ENCODE results near the gene ETFDH.
"Not testable (repeated sequence)": the region's sequence is repeated elsewhere in the genome, so short reads cannot be mapped to it uniquely, and the experiment has no call there.

Gene ETFDH

DNA sequence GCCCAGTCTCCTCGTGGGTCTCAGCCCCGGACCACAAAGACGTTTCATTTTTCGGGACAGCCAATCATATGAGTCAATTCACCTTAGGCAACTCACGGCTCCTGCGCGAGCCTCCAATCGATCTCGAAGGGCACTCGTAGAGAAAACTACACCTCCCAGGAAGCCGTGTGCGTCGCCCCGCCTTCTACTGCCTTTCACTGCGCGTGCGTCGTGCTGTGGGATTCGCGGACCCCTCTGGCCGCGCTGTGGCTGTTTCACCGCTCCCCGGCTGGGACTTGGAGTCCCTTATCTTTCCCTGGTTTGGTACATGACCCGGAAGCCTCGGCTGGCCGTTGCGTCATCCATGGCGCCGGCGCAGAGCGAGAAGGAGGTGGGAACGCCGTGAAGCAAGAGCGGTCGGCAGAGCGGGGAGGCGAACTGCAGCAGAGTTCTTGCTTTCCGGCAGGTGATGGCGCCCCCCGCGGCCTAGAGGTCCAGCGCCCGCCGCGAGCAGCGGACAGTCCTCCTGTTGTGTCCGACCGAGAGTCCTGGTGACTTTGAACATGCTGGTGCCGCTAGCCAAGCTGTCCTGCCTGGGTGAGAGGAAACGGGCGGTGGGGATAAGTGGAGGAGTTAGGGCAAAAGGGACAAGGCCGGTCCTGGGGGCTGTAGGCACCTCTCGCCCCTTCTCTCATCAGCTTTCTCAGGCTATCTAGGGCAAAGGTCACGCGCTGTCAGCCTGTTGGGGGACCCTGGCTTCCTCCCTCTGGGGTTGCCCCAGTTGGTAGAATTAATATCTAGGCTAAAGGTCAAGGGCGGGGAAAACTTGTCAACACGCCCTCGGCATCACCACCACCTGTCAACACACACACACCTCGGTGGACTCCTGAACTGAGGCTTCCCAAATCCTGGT, at the start of gene ETFDH:
TSS of gene ETFDH (plus strand) at position 382 of the 892 bp plus-strand sequence. CDS start at position 543, 161 bp downstream.
- in situ Hi-C loops (cut with MboI; ENCODE audit: low sequenced_read_pairs), result no loop called here

GRCh38 chr4:158624889-158625478, 47.1 kb upstream of the ETFDH start:
- in situ Hi-C loops (cut with MboI; ENCODE audit: low sequenced_read_pairs), result loop anchor here (25.0 kb wide), 1 partner anchor 138 kb away; no protein-coding TSS in a partner anchor

- in situ Hi-C loops (cut with MboI; ENCODE audit: low sequenced_read_pairs), result no loop called here
Measured at GRCh38 chr4:158625544-158625943, 46.6 kb upstream of the ETFDH start.

GRCh38 chr4:158630893-158631292, 41.2 kb upstream of the ETFDH start:
- in situ Hi-C loops (cut with MboI; ENCODE audit: low sequenced_read_pairs), result no loop called here

- in situ Hi-C loops (cut with MboI; ENCODE audit: low sequenced_read_pairs), result no loop called here
Measured at GRCh38 chr4:158636619-158637018, 35.5 kb upstream of the ETFDH start.

DNA sequence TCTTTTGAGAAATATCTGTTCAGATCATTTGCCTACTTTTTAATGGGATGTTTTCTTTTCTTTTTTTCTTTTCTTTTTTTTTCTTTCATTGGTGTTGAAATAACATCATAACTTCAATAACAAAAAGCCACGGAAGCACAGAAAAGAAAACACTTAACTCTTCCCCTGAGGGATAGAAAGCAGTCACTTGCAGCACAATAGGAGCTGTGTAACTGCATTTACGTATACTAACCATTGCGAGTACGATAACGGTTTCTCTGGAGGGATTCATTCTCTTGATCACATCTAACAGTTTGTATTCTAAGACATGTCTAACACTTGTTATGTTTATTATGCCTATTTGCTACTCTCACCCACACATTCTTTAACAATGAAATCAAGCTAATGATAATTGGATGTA, 27.7 kb upstream of the ETFDH start:
- in situ Hi-C loops (cut with MboI; ENCODE audit: low sequenced_read_pairs), result no loop called here

DNA sequence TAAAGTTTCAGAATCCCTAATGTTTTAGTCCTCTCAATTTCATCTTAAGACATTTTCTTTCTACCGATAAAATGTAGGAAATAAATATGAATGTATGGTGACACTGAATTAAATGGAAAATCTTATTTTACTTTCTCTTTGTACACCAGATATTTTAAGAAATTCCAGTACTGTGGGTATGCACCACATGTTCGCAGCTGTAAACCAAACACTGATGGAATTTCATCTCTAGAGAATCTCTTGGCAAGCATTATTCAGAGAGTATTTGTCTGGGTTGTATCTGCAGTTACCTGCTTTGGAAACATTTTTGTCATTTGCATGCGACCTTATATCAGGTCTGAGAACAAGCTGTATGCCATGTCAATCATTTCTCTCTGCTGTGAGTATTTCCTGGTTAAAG, 27.3 kb upstream of the ETFDH start:
- in situ Hi-C loops (cut with MboI; ENCODE audit: low sequenced_read_pairs), result no loop called here

DNA sequence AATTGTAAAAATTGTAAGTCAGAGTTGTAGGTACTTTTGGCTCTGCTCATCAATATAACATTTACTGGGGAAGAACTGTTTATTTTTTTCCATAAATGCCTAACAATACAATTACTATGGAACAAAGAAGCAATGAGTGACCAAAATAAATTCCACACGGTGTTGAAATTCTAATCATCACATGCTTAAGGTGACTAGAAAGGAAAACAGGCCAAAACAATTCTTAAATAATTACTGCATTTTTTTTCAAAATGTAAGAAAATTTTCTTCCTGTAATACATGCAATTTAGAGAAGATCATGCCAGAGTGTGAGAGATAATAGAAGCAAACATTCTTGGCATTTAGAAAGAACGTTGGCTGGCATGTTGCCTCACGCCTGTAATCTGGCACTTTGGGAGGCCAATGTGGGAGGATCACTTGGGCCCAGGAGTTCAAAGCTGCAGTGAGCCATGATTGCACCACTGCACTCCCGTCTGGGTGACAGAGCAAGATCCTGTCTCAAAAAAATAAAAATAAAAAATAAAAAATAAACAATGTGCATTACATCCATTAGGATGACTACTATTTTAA, 22.9 kb upstream of the ETFDH start:
- in situ Hi-C loops (cut with MboI; ENCODE audit: low sequenced_read_pairs), result no loop called here

GRCh38 chr4:158652920-158653319, 19.2 kb upstream of the ETFDH start:
- in situ Hi-C loops (cut with MboI; ENCODE audit: low sequenced_read_pairs), result no loop called here

GRCh38 chr4:158656439-158656838, 15.7 kb upstream of the ETFDH start:
- in situ Hi-C loops (cut with MboI; ENCODE audit: low sequenced_read_pairs), result no loop called here

DNA sequence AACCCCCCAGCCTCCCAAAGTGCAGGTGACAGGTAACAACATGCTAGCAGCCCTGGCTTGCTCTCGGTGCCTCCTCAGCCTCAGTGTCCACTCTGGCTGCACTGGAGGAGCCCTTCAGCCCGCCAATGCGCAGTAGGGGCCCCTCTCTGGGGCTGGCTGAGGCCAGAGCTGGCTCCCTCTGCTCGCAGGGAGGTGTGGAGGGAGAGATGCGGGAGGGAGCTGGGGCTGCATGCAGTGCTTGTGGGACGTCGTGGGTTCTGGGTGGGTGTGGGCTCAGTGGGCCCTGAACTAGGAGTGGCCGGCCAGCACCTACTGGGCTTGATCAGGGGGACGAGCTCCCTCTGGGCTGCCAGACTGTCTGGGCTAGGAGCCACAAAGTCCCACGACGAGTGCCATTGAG, 14.8 kb upstream of the ETFDH start:
- in situ Hi-C loops (cut with MboI; ENCODE audit: low sequenced_read_pairs), result no loop called here

DNA sequence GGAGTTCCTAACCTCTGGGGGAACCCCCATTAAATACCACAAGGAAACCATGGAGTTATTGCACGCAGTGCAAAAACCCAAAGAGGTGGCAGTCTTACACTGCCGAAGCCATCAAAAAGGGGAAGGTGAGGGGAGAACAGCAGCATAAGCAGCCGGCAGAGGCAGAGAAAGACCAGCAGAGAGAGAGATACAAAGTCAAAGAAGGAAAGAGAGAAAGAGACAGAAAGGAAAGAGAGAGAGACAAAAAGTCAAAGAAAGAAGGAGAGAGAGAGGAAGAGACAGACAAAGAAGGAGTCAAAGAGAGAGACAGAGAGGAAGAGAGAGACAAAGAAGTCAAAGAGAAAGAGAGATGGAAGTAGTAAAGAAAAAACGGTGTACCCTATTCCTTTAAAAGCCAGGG, 8.8 kb upstream of the ETFDH start:
- in situ Hi-C loops (cut with MboI; ENCODE audit: low sequenced_read_pairs), result not testable (repeated sequence)

GRCh38 chr4:158663707-158664625, 8.1 kb upstream of the ETFDH start:
- in situ Hi-C loops (cut with MboI; ENCODE audit: low sequenced_read_pairs), result not testable (repeated sequence)

- in situ Hi-C loops (cut with MboI; ENCODE audit: low sequenced_read_pairs), result no loop called here
Measured at GRCh38 chr4:158664806-158665205, 7.3 kb upstream of the ETFDH start.

- in situ Hi-C loops (cut with MboI; ENCODE audit: low sequenced_read_pairs), result no loop called here
Measured at GRCh38 chr4:158666892-158667291, 5.2 kb upstream of the ETFDH start.

- in situ Hi-C loops (cut with MboI; ENCODE audit: low sequenced_read_pairs), result no loop called here
Measured at GRCh38 chr4:158667651-158668198, 4.4 kb upstream of the ETFDH start.

- in situ Hi-C loops (cut with MboI; ENCODE audit: low sequenced_read_pairs), result no loop called here
Measured at GRCh38 chr4:158669310-158669709, 2.8 kb upstream of the ETFDH start.

DNA sequence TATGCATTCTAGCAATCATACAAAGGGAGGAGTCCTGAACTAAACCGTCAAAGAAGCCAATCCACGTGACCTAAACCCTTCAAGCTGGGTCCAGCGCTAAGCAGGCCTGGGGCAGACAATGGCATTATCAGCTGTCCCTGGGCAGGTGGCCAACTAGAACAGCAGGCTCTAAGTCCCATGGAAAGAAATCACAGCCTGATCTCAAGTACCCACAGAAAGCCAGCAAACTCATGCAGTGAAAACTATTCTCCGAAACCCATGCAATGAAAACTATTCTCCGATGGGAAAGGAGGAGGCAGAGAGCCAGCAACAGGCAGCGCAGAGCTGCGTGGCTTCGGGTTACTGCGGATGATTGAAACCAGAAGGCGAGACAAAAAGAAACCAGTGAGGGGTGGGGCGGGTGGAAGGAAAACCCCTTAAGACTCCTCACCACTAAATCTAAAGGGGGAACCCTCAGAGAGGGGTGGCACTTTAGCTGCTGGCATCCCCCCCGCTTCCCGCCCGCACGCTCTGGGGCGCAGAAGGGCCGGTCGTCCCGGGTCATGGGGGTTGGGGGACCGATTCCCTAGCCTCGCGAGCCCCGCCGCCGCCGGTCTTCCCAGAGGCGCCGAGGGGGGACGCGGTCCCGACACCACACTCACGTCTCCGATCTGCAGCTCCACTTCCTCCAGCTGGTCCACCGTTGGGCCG, 976 bp upstream of the ETFDH start:
- in situ Hi-C loops (cut with MboI; ENCODE audit: low sequenced_read_pairs), result no loop called here

GRCh38 chr4:158671665-158671914, 506 bp upstream of the ETFDH start, which contains the start of gene C4orf46:
TSS of gene C4orf46 (minus strand) at chr4:158671887. CDS start at chr4:158671801, 86 bp downstream.
- in situ Hi-C loops (cut with MboI; ENCODE audit: low sequenced_read_pairs), result no loop called here

- in situ Hi-C loops (cut with MboI; ENCODE audit: low sequenced_read_pairs), result no loop called here
Measured at GRCh38 chr4:158673633-158674032, 1.5 kb downstream of the ETFDH start.
